ENCODE results near the gene URAD. TPM values are rescaled to one million over a fixed set of nuclear protein-coding genes. Genes with fewer than 3 reads are reported as not detected.

The URAD gene
- total RNA-seq, 2 donors from 2014 or later = not detected

GRCh38 chr13:27971236-27971645 is 17.3 kb downstream of the URAD start:
- Histone ChIP-seq H3K27ac (no peak overlapping the region), H3K4me1 (peaks cover 19% of the 10 kb centered on the region), H3K36me3 (replicated peaks in 1 of 2; ENCODE audit: insufficient read depth in 1 of 2, low read depth in 2 of 2) (no peaks in the 10 kb centered on the region), H3K4me3 (no peak overlapping the region), H3K27me3 (peaks cover 0 to 19% of the 10 kb centered on the region in 2 donors), H3K9me3 (no peaks in the 10 kb centered on the region)
- 79 to 82% methylated on average over 13 of the region's 13 CpGs for WGBS, 2 donors
- intact Hi-C loops (cut with DNase I) = no loop called here
- TF ChIP-seq, protein P1, sequence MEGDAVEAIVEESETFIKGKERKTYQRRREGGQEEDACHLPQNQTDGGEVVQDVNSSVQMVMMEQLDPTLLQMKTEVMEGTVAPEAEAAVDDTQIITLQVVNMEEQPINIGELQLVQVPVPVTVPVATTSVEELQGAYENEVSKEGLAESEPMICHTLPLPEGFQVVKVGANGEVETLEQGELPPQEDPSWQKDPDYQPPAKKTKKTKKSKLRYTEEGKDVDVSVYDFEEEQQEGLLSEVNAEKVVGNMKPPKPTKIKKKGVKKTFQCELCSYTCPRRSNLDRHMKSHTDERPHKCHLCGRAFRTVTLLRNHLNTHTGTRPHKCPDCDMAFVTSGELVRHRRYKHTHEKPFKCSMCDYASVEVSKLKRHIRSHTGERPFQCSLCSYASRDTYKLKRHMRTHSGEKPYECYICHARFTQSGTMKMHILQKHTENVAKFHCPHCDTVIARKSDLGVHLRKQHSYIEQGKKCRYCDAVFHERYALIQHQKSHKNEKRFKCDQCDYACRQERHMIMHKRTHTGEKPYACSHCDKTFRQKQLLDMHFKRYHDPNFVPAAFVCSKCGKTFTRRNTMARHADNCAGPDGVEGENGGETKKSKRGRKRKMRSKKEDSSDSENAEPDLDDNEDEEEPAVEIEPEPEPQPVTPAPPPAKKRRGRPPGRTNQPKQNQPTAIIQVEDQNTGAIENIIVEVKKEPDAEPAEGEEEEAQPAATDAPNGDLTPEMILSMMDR (IDR thresholded peaks at IDR 0.05) = no peak
- TF ChIP-seq POLR2A (IDR thresholded peaks at IDR 0.05) = no peak
- ATAC-seq (no peak), DNase-seq (no peak)

DNA sequence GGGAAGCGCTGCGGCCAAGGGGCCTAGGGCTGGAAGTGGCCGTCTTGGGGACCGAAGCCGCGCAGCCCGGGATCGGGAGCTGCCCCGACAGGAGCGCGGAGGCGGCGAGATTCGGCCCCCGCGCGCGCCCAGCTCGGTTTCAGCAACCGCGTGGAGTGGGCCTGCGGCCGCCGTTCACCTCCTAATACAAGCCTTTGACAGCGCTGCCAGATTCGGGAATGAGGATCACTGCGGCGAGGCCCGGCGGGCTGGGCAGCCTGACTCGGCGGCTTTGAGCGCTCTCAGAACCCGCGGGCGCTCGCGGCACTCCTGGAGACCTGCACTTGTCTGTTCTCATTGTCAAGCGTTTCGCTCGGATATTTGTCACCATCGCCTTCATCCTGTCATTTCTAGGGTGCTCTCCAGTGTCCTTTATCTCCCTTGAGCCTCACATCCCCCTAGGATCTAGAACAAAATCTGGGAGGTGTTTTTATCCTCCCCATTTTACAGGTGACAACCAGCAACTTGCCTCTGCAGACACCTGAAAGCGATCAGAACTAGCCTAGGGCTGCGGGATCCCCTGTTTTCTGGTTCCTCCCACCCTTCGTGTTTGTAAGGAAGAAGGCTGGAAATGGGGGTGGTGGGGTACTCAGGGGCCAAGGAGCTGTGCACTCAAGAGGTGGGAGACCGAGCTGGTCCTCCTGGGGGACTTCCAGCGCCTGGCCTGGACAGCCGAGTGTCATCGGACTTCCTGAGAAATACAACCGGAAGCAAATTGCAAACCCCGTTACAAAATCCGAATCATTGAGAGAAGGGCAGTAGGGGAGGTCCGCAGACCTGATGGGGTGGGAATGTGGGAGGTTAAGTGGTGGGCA is 17.9 kb downstream of the URAD start:
- peaks cover 19% of the 10 kb centered on the region for H3K4me1 ChIP-seq
- no peaks in the 10 kb centered on the region for H3K9me3 ChIP-seq
- intact Hi-C loops (cut with DNase I) = no loop called here
- no peak overlapping the region for H3K27ac ChIP-seq
- H3K36me3 ChIP-seq (replicated peaks in 1 of 2; ENCODE audit: insufficient read depth in 1 of 2, low read depth in 2 of 2) = no peaks in the 10 kb centered on the region
- DNase-seq (no peak), ATAC-seq (no peak)
- WGBS, 2 donors = 40 to 60% methylated on average over 29 to 52 of the region's 53 CpGs
- H3K27me3 ChIP-seq = peaks cover 0 to 13% of the 10 kb centered on the region in 2 donors
- TF ChIP-seq POLR2A (IDR thresholded peaks at IDR 0.05) = no peak
- TF ChIP-seq, protein P1 (IDR thresholded peaks at IDR 0.05) = no peak
- no peak overlapping the region for H3K4me3 ChIP-seq

GRCh38 chr13:27969866-27970229 is 18.6 kb downstream of the URAD start:
- Histone ChIP-seq H3K36me3 (replicated peaks in 1 of 2; ENCODE audit: insufficient read depth in 1 of 2, low read depth in 2 of 2) (no peaks in the 10 kb centered on the region), H3K4me1 (peaks cover 19% of the 10 kb centered on the region), H3K9me3 (no peaks in the 10 kb centered on the region), H3K27me3 (peaks cover 0 to 13% of the 10 kb centered on the region in 2 donors), H3K4me3 (no peak overlapping the region), H3K27ac (no peak overlapping the region)
- no peak for ATAC-seq
- no peak for DNase-seq
- 62 to 68% methylated on average over 7 of the region's 7 CpGs for WGBS, 2 donors
- TF ChIP-seq POLR2A (IDR thresholded peaks at IDR 0.05) = no peak
- intact Hi-C loops (cut with DNase I) = no loop called here

DNA sequence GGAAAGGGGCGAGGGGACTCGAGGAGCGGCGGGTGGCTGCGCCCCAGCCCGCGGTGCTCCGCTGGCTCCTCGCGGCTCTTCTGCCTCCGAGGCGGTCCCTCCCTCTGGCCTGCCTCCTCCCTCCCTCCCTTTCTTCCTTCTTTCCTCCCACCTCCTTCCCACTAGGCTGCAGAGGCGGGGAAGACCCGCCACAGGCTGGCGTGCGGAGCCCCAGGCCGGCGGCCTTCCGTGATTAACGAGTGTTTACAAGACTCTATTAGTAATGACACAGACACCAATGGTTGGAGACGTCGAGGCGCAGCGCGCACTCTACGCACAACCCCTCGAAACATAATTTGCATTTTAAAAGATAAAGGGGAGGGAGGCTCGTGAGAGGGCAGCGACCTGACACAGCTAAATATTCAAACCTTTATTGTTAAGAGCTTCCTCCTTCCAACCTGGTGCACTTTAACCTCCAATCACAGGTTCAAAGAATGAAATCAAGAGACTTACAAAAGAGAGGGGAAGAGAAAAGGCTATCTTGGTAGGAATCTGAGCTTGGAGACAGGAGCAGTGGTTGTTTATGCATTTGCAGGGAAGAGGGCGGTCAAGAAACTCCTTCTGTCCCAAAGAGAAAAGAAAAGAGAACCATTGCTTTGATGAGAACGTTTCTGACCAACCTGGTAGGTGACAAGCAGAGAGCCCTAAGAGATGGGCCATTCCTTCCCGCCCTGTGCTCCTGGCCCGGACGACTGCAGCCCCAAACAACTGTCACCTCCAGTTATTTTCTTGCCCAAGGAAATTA is 19.2 kb downstream of the URAD start, which contains the start of gene CDX2:
Gene CDX2, minus strand, starts transcription at position 234 of the 784 bp plus-strand sequence. CDS start 309 bp downstream, outside the sequence.
- intact Hi-C loops (cut with DNase I) = no loop called here

More for the DNA sequence above, 19.2 kb downstream of the URAD start, which contains the start of gene CDX2:
- DNase-seq (peak in 3 of 4 donors; percentile 34 to 39 (median 38)), ATAC-seq (peak; percentile 29)
- H3K27ac ChIP-seq = peak within 1 kb of the TSS in 3 of 4 donors; percentile 72 to 76 (median 74)
- H3K4me1 ChIP-seq = peaks cover 20% of the 10 kb centered on the region
- 13 to 19% methylated on average over 23 to 34 of the region's 34 CpGs for WGBS, 2 donors
- peak within 1 kb of the TSS; percentile 18 to 44 for H3K4me3 ChIP-seq
- peaks cover 0 to 13% of the 10 kb centered on the region in 2 donors for H3K27me3 ChIP-seq
- no peaks in the 10 kb centered on the region for H3K9me3 ChIP-seq
- TF ChIP-seq, protein P1 (IDR thresholded peaks at IDR 0.05) = no peak
- TF ChIP-seq POLR2A (IDR thresholded peaks at IDR 0.05) = peak in 2 of 3 donors; percentile 53 to 57
- no peaks in the 10 kb centered on the region for H3K36me3 ChIP-seq (replicated peaks in 1 of 2; ENCODE audit: insufficient read depth in 1 of 2, low read depth in 2 of 2)

All from body of pancreas (tissue), 4 donors.